ENCODE results near the gene SP7. TPM values are rescaled to one million over a fixed set of nuclear protein-coding genes. Genes with fewer than 3 reads are reported as not detected.

Gene SP7
- total and polyA plus RNA-seq, 10 of the 15 experiments (the other 5 are each of a cell fraction or from before 2014, with no cell fraction given): 0.05 to 0.11 TPM; not detected in 8

DNA sequence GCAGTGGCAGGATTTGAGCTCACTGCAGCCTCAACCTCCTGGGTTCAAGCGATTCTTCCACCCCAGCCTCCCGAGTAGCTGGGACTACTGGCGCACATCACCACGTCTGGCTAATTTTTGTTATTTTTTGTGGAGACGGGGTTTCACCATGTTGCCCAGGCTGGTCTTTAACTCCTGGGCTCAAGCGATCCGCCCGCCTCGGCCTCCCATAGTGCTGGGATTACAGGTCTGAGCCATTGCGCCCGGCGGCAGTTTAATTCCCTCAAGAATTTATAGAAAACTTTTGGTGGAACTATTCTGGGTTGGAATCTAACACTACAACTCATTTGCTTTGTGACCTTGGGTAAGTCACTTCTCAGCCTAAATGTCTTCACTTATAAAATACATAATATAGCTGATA lies 42.1 kb upstream of the SP7 start:
- intact Hi-C loops (cut with micrococcal nuclease; ENCODE audit: unreplicated experiment): no loop called here
- H3K79me2 ChIP-seq (ENCODE audit: control insufficient read depth, insufficient read depth, low read length): peaks cover 24% of the 10 kb centered on the region
- H3K27ac ChIP-seq (ENCODE audit: control insufficient read depth, insufficient read depth): peak overlapping the region; percentile 89
- FAIRE-seq: no peak
- CTCF ChIA-PET: interaction anchor here (1.0 to 3.1 kb wide), 7 partner anchors 23 to 164 kb away, joined by 3 to 32 read pairs (median 3); no protein-coding TSS in a partner anchor
- 92% methylated on average over 12 of the region's 12 CpGs for WGBS (ENCODE audit: insufficient coverage, insufficient replicate concordance, low lambda C conversion rate, missing lambda C conversion rate)
- no peak for DNase-seq (ENCODE audit: low read depth, low spot score)
- peaks cover 3% of the 10 kb centered on the region; the same call in 1 of the 2 replicates for H4K20me1 ChIP-seq (ENCODE audit: control insufficient read depth, insufficient read depth)
- BruUV-seq (replicated peaks): no TSS peak
- POLR2A ChIA-PET: interaction anchor here (0.6 to 2.7 kb wide), 13 partner anchors 9 to 203 kb away, joined by 3 to 24 read pairs (median 6); partner anchors contain the start of genes AAAS and TARBP2
- TF ChIP-seq MTA2 (IDR thresholded peaks at IDR 0.05; ENCODE audit: low read depth): no peak
- TF ChIP-seq, protein P1, sequence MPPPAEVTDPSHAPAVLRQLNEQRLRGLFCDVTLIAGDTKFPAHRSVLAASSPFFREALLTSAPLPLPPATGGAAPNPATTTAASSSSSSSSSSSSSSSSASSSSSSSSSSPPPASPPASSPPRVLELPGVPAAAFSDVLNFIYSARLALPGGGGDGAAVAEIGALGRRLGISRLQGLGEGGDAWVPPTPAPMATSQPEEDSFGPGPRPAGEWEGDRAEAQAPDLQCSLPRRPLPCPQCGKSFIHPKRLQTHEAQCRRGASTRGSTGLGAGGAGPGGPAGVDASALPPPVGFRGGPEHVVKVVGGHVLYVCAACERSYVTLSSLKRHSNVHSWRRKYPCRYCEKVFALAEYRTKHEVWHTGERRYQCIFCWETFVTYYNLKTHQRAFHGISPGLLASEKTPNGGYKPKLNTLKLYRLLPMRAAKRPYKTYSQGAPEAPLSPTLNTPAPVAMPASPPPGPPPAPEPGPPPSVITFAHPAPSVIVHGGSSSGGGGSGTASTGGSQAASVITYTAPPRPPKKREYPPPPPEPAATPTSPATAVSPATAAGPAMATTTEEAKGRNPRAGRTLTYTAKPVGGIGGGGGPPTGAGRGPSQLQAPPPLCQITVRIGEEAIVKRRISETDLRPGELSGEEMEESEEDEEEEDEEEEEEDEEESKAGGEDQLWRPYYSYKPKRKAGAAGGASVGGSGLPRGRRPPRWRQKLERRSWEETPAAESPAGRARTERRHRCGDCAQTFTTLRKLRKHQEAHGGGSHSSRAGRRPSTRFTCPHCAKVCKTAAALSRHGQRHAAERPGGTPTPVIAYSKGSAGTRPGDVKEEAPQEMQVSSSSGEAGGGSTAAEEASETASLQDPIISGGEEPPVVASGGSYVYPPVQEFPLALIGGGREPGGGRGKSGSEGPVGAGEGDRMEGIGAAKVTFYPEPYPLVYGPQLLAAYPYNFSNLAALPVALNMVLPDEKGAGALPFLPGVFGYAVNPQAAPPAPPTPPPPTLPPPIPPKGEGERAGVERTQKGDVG (CRISPR knock-in tag; IDR thresholded peaks at IDR 0.05): no peak
- TF ChIP-seq, protein P2, sequence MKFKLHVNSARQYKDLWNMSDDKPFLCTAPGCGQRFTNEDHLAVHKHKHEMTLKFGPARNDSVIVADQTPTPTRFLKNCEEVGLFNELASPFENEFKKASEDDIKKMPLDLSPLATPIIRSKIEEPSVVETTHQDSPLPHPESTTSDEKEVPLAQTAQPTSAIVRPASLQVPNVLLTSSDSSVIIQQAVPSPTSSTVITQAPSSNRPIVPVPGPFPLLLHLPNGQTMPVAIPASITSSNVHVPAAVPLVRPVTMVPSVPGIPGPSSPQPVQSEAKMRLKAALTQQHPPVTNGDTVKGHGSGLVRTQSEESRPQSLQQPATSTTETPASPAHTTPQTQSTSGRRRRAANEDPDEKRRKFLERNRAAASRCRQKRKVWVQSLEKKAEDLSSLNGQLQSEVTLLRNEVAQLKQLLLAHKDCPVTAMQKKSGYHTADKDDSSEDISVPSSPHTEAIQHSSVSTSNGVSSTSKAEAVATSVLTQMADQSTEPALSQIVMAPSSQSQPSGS (IDR thresholded peaks at IDR 0.05; ENCODE audit: low read length): no peak
- TF ChIP-seq NFXL1 (IDR thresholded peaks at IDR 0.05; ENCODE audit: borderline replicate concordance): no peak
- TF ChIP-seq RUNX3 (IDR thresholded peaks at IDR 0.05; ENCODE audit: low read length): no peak
- TF ChIP-seq HCFC1 (IDR thresholded peaks at IDR 0.05; ENCODE audit: low read length): no peak
- TF ChIP-seq, protein P3, sequence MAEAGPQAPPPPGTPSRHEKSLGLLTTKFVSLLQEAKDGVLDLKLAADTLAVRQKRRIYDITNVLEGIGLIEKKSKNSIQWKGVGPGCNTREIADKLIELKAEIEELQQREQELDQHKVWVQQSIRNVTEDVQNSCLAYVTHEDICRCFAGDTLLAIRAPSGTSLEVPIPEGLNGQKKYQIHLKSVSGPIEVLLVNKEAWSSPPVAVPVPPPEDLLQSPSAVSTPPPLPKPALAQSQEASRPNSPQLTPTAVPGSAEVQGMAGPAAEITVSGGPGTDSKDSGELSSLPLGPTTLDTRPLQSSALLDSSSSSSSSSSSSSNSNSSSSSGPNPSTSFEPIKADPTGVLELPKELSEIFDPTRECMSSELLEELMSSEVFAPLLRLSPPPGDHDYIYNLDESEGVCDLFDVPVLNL (IDR thresholded peaks at IDR 0.05; ENCODE audit: low read depth, low read length): no peak
- TF ChIP-seq KAT2A (conservative IDR thresholded peaks at IDR 0.05; ENCODE audit: control insufficient read depth, low read depth, low read length): no peak
- peaks cover 7 to 9% of the 10 kb centered on the region in 2 experiments; a peak in 3 of 4 replicates for H3K36me3 ChIP-seq (ENCODE audit: control insufficient read depth in 2 of 2, insufficient read depth in 2 of 2, low read length in 1 of 2)
- H3K9ac ChIP-seq (ENCODE audit: control insufficient read depth, insufficient read depth, low read length): peak overlapping the region; percentile 91; the same call in 1 of the 2 replicates
- peaks cover 24% of the 10 kb centered on the region for H3K4me1 ChIP-seq (ENCODE audit: control insufficient read depth, insufficient read depth, low read length)
- ATAC-seq: no peak
- H2AFZ ChIP-seq (ENCODE audit: control insufficient read depth, low read depth, low read length): peak overlapping the region; percentile 54; the same call in 1 of the 2 replicates
- RAD21 ChIA-PET (ENCODE audit: unreplicated experiment): interaction anchor here (1.6 to 2.7 kb wide), 5 partner anchors 23 to 57 kb away, joined by 8 to 18 read pairs (median 14); partner anchors contain the start of gene AAAS
- no peaks in the 10 kb centered on the region; the same call in 2 of the 3 replicates for H3K9me3 ChIP-seq (replicated peaks; ENCODE audit: control insufficient read depth, insufficient read depth, low read length)
- in situ Hi-C loops (cut with MboI): no loop called here
- no peaks in the 10 kb centered on the region for H3K27me3 ChIP-seq (replicated peaks in 1 of 2; ENCODE audit: control insufficient read depth in 2 of 2, insufficient read depth in 2 of 2, low read length in 1 of 2)
- SMC1A ChIA-PET (ENCODE audit: uncharacterized antibody, unreplicated experiment): interaction anchor here (0.6 to 6.9 kb wide), 7 partner anchors 24 to 217 kb away, joined by 3 to 124 read pairs (median 6); no protein-coding TSS in a partner anchor
- H3K4me2 ChIP-seq (ENCODE audit: control insufficient read depth, insufficient read depth): peak overlapping the region; percentile 84
- H3K4me3 ChIP-seq: no peak overlapping the region; the same call in 1 of the 2 replicates
